Stimulated activated memory B cell treated with anti-CD40 and anti-IgM and Interleukin-4, amounts not matched to agents 10 μg/mL and 1 μg/mL and 100 μg/mL, for 72 hours (primary cell): ENCODE measurements around the gene ATF7IP.

Source experiments
- ATAC-seq: fragments of 150-1000 bp; cut with Tn5 transposase; 2 replicates; pipeline ENCODE4 v1.10.0; 2021
- H3K27ac Mint-ChIP-seq: one replicate; pipeline ENCODE4 v1.8.0; 2022; ENCODE audit warnings: mild to moderate bottlenecking, mixed read lengths
- H3K27me3 Mint-ChIP-seq: one replicate; pipeline ENCODE4 v1.8.0; 2022; ENCODE audit warnings: mixed read lengths
- H3K36me3 Mint-ChIP-seq: one replicate; pipeline ENCODE4 v1.8.0; 2022; ENCODE audit warnings: mixed read lengths
- H3K4me1 Mint-ChIP-seq: one replicate; pipeline ENCODE4 v1.8.0; 2022; ENCODE audit warnings: mixed read lengths
- H3K4me3 Mint-ChIP-seq: one replicate; pipeline ENCODE4 v1.8.0; 2022; ENCODE audit warnings: mild to moderate bottlenecking, moderate library complexity, mixed read lengths
- H3K9me3 Mint-ChIP-seq: one replicate; pipeline ENCODE4 v1.8.0; 2022; ENCODE audit warnings: mixed read lengths

The ATF7IP gene

GRCh38 chr12:14537088-14537487, 171.6 kb downstream of the ATF7IP start:
- peaks cover 3% of the 10 kb centered on the region for H3K9me3 Mint-ChIP-seq
- H3K4me1 Mint-ChIP-seq: peaks cover 10% of the 10 kb centered on the region
- no peak for ATAC-seq
- H3K27ac Mint-ChIP-seq: no peak overlapping the region
- H3K27me3 Mint-ChIP-seq: no peaks in the 10 kb centered on the region
- no peak overlapping the region for H3K4me3 Mint-ChIP-seq
- H3K36me3 Mint-ChIP-seq: peaks cover 6% of the 10 kb centered on the region

GRCh38 chr12:14540801-14541462, 175.4 kb downstream of the ATF7IP start:
- no peak overlapping the region for H3K27ac Mint-ChIP-seq
- H3K36me3 Mint-ChIP-seq: no peaks in the 10 kb centered on the region
- H3K4me1 Mint-ChIP-seq: peaks cover 10% of the 10 kb centered on the region
- no peaks in the 10 kb centered on the region for H3K9me3 Mint-ChIP-seq
- no peak overlapping the region for H3K4me3 Mint-ChIP-seq
- H3K27me3 Mint-ChIP-seq: no peaks in the 10 kb centered on the region
- no peak for ATAC-seq

DNA sequence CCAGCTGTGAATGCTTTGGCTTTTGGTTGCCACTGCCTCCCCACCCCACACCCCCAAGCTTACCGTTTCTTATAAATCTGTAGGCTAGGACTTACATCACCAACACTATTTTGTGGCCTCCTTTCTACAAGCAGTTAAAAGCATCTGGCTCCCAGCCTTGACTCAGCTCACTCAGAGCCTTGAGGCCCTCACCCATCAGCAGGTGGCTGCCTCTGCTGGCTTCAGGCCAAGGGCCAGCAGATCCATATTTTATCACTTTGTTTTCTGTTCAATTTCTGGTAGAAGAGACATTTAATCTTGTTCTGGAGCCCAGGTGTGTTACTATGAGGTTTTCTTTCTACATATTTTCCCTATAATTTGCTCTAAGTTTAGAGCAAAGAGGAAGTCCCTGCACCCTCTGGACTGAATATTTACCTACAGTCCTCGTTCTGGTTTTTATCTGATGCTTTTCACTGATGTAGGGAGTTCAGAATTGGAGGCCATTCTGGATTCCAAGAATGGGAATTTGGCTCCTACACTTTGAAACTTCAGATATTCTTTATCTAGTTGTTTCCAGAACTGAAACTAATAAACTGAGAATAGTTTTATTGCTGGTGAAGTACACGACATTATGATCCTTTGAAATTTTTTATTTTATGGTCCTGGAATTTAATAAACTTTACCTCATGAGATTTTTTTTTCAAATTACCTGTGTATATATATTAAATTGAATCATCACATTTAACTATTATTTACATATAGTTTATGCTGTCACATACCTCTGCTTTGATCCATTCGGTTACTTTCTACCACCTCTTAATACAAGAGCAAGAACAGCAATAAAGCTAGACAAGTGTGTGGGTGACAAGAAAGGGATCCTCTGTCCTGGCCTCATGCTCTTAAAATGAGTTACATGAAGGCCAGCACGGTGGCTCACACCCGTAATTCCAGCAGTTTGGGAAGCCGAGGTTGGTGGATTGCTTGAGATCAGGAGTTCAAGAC, 180.0 kb downstream of the ATF7IP start:
- H3K4me1 Mint-ChIP-seq: peaks cover 10% of the 10 kb centered on the region

DNA sequence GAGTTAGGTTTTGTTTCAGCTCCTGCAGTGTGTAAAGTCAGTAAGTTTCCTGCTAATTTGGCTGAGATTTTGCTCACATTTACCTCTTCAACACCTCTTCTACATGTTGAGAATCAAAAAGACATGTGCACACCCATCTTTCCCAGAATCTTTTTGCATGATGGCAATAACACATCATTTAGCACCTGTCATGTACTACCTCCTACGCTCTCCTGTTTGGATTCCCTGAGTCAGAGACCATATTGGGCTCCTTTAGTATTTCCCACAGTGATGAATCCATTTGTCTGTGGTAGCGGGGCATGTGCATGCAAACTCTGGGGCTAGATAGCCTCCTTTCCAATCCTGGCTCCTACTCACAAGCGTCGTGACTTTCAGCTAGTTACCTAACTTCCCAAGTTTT, 182.1 kb downstream of the ATF7IP start:
- H3K36me3 Mint-ChIP-seq: no peaks in the 10 kb centered on the region
- no peaks in the 10 kb centered on the region for H3K4me1 Mint-ChIP-seq
- peaks cover 3% of the 10 kb centered on the region for H3K9me3 Mint-ChIP-seq
- H3K27me3 Mint-ChIP-seq: no peaks in the 10 kb centered on the region
- no peak for ATAC-seq
- H3K27ac Mint-ChIP-seq: no peak overlapping the region
- no peak overlapping the region for H3K4me3 Mint-ChIP-seq

More for the DNA sequence above, 180.0 kb downstream of the ATF7IP start:
- no peak overlapping the region for H3K27ac Mint-ChIP-seq
- H3K4me3 Mint-ChIP-seq: no peak overlapping the region
- peaks cover 3% of the 10 kb centered on the region for H3K9me3 Mint-ChIP-seq
- no peaks in the 10 kb centered on the region for H3K27me3 Mint-ChIP-seq
- ATAC-seq: no peak
- no peaks in the 10 kb centered on the region for H3K36me3 Mint-ChIP-seq

GRCh38 chr12:14548609-14549008, 183.1 kb downstream of the ATF7IP start:
- Mint-ChIP-seq H3K36me3 (no peaks in the 10 kb centered on the region), H3K4me1 (no peaks in the 10 kb centered on the region), H3K4me3 (no peak overlapping the region)

More at GRCh38 chr12:14548609-14549008, 183.1 kb downstream of the ATF7IP start:
- no peak for ATAC-seq
- Mint-ChIP-seq H3K27me3 (no peaks in the 10 kb centered on the region), H3K27ac (no peak overlapping the region), H3K9me3 (peaks cover 3% of the 10 kb centered on the region)
